DMS114 treated with DMSO at 0.1 percent for 48 hours (cell line): ENCODE data around the gene ASB12.

Experiments
- DNase-seq: peaks from one replicate; lab custom pipeline; 2025; ENCODE audit not compliant: unreplicated experiment; lab: John Stamatoyannopoulos, UW

ASB12 gene

GRCh38 chrX:64186974-64187761, 43.2 kb downstream of the ASB12 start:
- DNase-seq = no peak

GRCh38 chrX:64184396-64184795, 46.0 kb downstream of the ASB12 start:
- no peak for DNase-seq

- DNase-seq = no peak
These were observed 48.2 kb downstream of the ASB12 start for GRCh38 chrX:64182208-64182607.

GRCh38 chrX:64176876-64177275, 53.5 kb downstream of the ASB12 start:
- no peak for DNase-seq
